ENCODE results near the gene IGSF9B.

GRCh38 chr11:133947321-133947756 is 9.4 kb downstream of the IGSF9B start:
- TF ChIP-seq CTCF (IDR thresholded peaks at IDR 0.05; ENCODE audit: low read depth, low read length) = peak; percentile 39
- TF ChIP-seq EZH2phosphoT487 (IDR thresholded peaks at IDR 0.05; ENCODE audit: low read depth) = no peak

All from OCI-LY3 (cell line).